Brain microvascular endothelial cell (primary cell): ENCODE results near the gene AUTS2.

Experiments
- DNase-seq: peaks from one replicate; pipeline ENCODE4 v3.0.0-alpha.2; 2020
- H3K27ac ChIP-seq: fragments of 250-450 bp; sonication (Bioruptor Pico); 2 replicates; pipeline ENCODE4 v1.5.1; 2020; ENCODE audit warnings: mild to moderate bottlenecking, moderate library complexity
- H3K27me3 ChIP-seq: fragments of 250-450 bp; sonication (Bioruptor Pico); replicated peaks from 2 replicates; pipeline ENCODE4 v1.5.1; 2020; ENCODE audit warnings: mild to moderate bottlenecking
- H3K36me3 ChIP-seq: fragments of 250-450 bp; sonication (Bioruptor Pico); replicated peaks from 2 replicates; pipeline ENCODE4 v1.5.1; 2020; ENCODE audit warnings: mild to moderate bottlenecking
- H3K4me3 ChIP-seq: 2 replicates; pipeline ENCODE4 v1.5.1; 2011; ENCODE audit warnings: low read depth, mild to moderate bottlenecking, control low read depth, low read length, moderate library complexity
- CTCF ChIP-seq: IDR thresholded peaks from 2 replicates; pipeline ENCODE4 v1.5.1; 2011; ENCODE audit warnings: low read depth, mild to moderate bottlenecking, moderate library complexity, low read length, control low read depth, inconsistent platforms; ENCODE audit errors: missing control alignments
- in situ Hi-C: cut with HindIII; loops from 2 replicates; pipeline ENCODE4 v1.10.0; 2017; ENCODE audit warnings: low sequenced_read_pairs, low pct_ligation_motif_present

Gene AUTS2

GRCh38 chr7:69651101-69651590 is 52.9 kb downstream of the AUTS2 start:
- no peak for DNase-seq

GRCh38 chr7:69652947-69653701 is 54.8 kb downstream of the AUTS2 start:
- TF ChIP-seq CTCF, result no peak
- no peaks in the 10 kb centered on the region for H3K27me3 ChIP-seq

More at GRCh38 chr7:69651101-69651590, 52.9 kb downstream of the AUTS2 start:
- Histone ChIP-seq H3K27ac (no peak overlapping the region), H3K4me3 (no peak overlapping the region), H3K36me3 (no peaks in the 10 kb centered on the region), H3K27me3 (no peaks in the 10 kb centered on the region)
- no peak for TF ChIP-seq CTCF
- in situ Hi-C loops, result no loop called here

GRCh38 chr7:69653806-69654205 is 55.5 kb downstream of the AUTS2 start:
- no peak for DNase-seq
- TF ChIP-seq CTCF, result no peak
- no peaks in the 10 kb centered on the region for H3K27me3 ChIP-seq
- no peaks in the 10 kb centered on the region for H3K36me3 ChIP-seq
- no peak overlapping the region for H3K4me3 ChIP-seq
- in situ Hi-C loops, result no loop called here
- no peak overlapping the region for H3K27ac ChIP-seq

More at GRCh38 chr7:69652947-69653701, 54.8 kb downstream of the AUTS2 start:
- no peak for DNase-seq
- Histone ChIP-seq H3K27ac (no peak overlapping the region), H3K4me3 (no peak overlapping the region), H3K36me3 (no peaks in the 10 kb centered on the region)
- in situ Hi-C loops, result no loop called here

GRCh38 chr7:69654381-69654780 is 56.1 kb downstream of the AUTS2 start:
- in situ Hi-C loops, result no loop called here
- Histone ChIP-seq H3K27me3 (no peaks in the 10 kb centered on the region), H3K27ac (no peak overlapping the region), H3K36me3 (no peaks in the 10 kb centered on the region), H3K4me3 (no peak overlapping the region)
- no peak for DNase-seq
- no peak for TF ChIP-seq CTCF

GRCh38 chr7:69654849-69655707 is 56.8 kb downstream of the AUTS2 start:
- H3K27me3 ChIP-seq, result no peaks in the 10 kb centered on the region
- no peak for DNase-seq
- H3K27ac ChIP-seq, result no peak overlapping the region
- no peaks in the 10 kb centered on the region for H3K36me3 ChIP-seq
- in situ Hi-C loops, result no loop called here
- TF ChIP-seq CTCF, result no peak
- no peak overlapping the region for H3K4me3 ChIP-seq
